Esophagus squamous epithelium (tissue), 5 donors: ENCODE data around the gene ANO4. TPM values are rescaled to one million over a fixed set of nuclear protein-coding genes. Genes with fewer than 3 reads are reported as not detected.

Experiments used
- DNase-seq: peaks from one replicate; lab custom pipeline; 2025; lab: John Stamatoyannopoulos, UW
- H3K27ac ChIP-seq, 4 donors: fragments of 200-600 bp; sonication (generic); one replicate each; pipeline ENCODE4 v1.5.1; 2016 to 2019; ENCODE audit warnings: mild to moderate bottlenecking in 1 of 4
- H3K27me3 ChIP-seq, 4 donors: fragments of 200-600 bp; sonication (generic); 1 replicate in 3 of 4; 2 replicates in 1 of 4; pipeline versions ENCODE4 v1.5.1 to v1.6.0; 2017 to 2021; ENCODE audit warnings: antibody characterized with exemption in 1 of 4
- H3K36me3 ChIP-seq, 3 donors: fragments of 200-600 bp; sonication (generic); one replicate each; pipeline ENCODE4 v1.5.1; 2016 to 2019
- H3K4me1 ChIP-seq, 3 donors: fragments of 200-600 bp; sonication (generic); one replicate each; pipeline ENCODE4 v1.5.1; 2017 to 2019
- H3K4me3 ChIP-seq, 4 donors: fragments of 200-600 bp; sonication (generic); 1 replicate in 3 of 4; 2 replicates in 1 of 4; pipeline ENCODE4 v1.5.1; 2016 to 2019; ENCODE audit warnings: mild to moderate bottlenecking in 2 of 4, moderate library complexity in 1 of 4
- H3K9me3 ChIP-seq, 3 donors: fragments of 200-600 bp; sonication (generic); one replicate each; pipeline ENCODE4 v1.5.1; 2016 to 2019
- POLR2A ChIP-seq, 4 donors: fragments of 450-650 bp; IDR thresholded peaks; one replicate each; pipeline ENCODE4 v1.6.1; 2017; ENCODE audit warnings: antibody characterized with exemption in 4 of 4, mild to moderate bottlenecking in 4 of 4, moderate library complexity in 3 of 4
- WGBS, 2 donors: methylation state at CpG; one replicate each; pipeline ENCODE4 v1.1.5; 2018; 5-methylcytosine and 5-hydroxymethylcytosine counted together
- intact Hi-C: fragments of 100-400 bp; cut with DNase I; formaldehyde crosslinking; loops from one replicate; pipeline ENCODE4 v1.15.0; 2022
- total RNA-seq, 4 donors: library from RNA; depleted of rRNA; stranded (reverse); fragments of >200 nt; gene quantifications; one replicate each; pipeline ENCODE4 v1.1.0, GENCODE V29; 2016
- TF ChIP-seq, protein P1 (sequence below), 6 experiments: fragments of 450-650 bp in 4 of 6; fragments of 200-600 bp in 2 of 6; sonication (generic) in 2 of 6; IDR thresholded peaks; one replicate each; pipeline ENCODE4 v1.5.1; 2016 to 2019; ENCODE audit warnings: antibody characterized with exemption in 6 of 6, mild to moderate bottlenecking in 4 of 6, moderate library complexity in 4 of 6
- donor health status: DM: yes; HTN: yes; CAD: no.

ANO4 gene
- total RNA-seq, 4 donors from 2014 or later: 0.09 TPM; not detected in 3

- no peak overlapping the region for H3K4me3 ChIP-seq
- H3K36me3 ChIP-seq: no peaks in the 10 kb centered on the region
- H3K9me3 ChIP-seq: no peaks in the 10 kb centered on the region
- H3K27ac ChIP-seq: no peak overlapping the region
- 63 to 81% methylated on average over 3 of the region's 3 CpGs for WGBS, 2 donors
- peaks cover 0 to 17% (median 0%) of the 10 kb centered on the region in 4 donors for H3K27me3 ChIP-seq
- intact Hi-C loops: no loop called here
- DNase-seq: no peak
- TF ChIP-seq POLR2A (IDR thresholded peaks at IDR 0.05): no peak
- TF ChIP-seq, protein P1, sequence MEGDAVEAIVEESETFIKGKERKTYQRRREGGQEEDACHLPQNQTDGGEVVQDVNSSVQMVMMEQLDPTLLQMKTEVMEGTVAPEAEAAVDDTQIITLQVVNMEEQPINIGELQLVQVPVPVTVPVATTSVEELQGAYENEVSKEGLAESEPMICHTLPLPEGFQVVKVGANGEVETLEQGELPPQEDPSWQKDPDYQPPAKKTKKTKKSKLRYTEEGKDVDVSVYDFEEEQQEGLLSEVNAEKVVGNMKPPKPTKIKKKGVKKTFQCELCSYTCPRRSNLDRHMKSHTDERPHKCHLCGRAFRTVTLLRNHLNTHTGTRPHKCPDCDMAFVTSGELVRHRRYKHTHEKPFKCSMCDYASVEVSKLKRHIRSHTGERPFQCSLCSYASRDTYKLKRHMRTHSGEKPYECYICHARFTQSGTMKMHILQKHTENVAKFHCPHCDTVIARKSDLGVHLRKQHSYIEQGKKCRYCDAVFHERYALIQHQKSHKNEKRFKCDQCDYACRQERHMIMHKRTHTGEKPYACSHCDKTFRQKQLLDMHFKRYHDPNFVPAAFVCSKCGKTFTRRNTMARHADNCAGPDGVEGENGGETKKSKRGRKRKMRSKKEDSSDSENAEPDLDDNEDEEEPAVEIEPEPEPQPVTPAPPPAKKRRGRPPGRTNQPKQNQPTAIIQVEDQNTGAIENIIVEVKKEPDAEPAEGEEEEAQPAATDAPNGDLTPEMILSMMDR (IDR thresholded peaks at IDR 0.05): no peak
- H3K4me1 ChIP-seq: no peaks in the 10 kb centered on the region
Measured at GRCh38 chr12:100796621-100797020, 2.0 kb downstream of the ANO4 start.

DNA sequence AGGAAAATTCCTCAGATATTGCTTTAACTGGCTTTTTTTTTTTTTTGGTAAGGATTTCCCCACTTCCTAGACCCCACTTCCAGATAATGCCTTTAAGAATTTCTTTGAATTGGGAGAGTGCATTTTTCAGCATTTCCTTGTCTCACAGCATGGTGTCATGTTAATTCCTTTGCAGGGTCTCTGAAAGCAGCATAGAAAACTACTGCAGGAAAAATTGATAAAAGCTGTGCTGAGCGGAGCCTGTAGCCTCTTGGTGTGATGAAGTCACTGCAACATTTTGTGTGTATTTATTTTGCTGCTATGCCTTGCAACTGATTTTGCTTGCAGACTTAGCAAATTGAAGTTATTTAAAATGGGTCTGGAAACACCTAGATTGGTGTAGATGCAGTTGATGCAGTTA, 2.7 kb downstream of the ANO4 start:
- H3K27me3 ChIP-seq: peaks cover 0 to 17% (median 0%) of the 10 kb centered on the region in 4 donors
- no peaks in the 10 kb centered on the region for H3K9me3 ChIP-seq
- 33 to 50% methylated on average over 1 of the region's 1 CpG for WGBS, 2 donors
- no peak overlapping the region for H3K4me3 ChIP-seq
- H3K36me3 ChIP-seq: no peaks in the 10 kb centered on the region
- no peak overlapping the region for H3K27ac ChIP-seq
- no peak for DNase-seq
- H3K4me1 ChIP-seq: no peaks in the 10 kb centered on the region
- TF ChIP-seq, protein P1 (IDR thresholded peaks at IDR 0.05): no peak
- TF ChIP-seq POLR2A (IDR thresholded peaks at IDR 0.05): no peak
- intact Hi-C loops: no loop called here

GRCh38 chr12:100797786-100798185, 3.2 kb downstream of the ANO4 start:
- peaks cover 0 to 17% (median 0%) of the 10 kb centered on the region in 4 donors for H3K27me3 ChIP-seq
- no peak overlapping the region for H3K4me3 ChIP-seq
- no peaks in the 10 kb centered on the region for H3K36me3 ChIP-seq
- no peak overlapping the region for H3K27ac ChIP-seq
- TF ChIP-seq, protein P1 (IDR thresholded peaks at IDR 0.05): no peak
- TF ChIP-seq POLR2A (IDR thresholded peaks at IDR 0.05): no peak
- no peaks in the 10 kb centered on the region for H3K4me1 ChIP-seq
- DNase-seq: no peak
- no peaks in the 10 kb centered on the region for H3K9me3 ChIP-seq
- intact Hi-C loops: no loop called here

DNA sequence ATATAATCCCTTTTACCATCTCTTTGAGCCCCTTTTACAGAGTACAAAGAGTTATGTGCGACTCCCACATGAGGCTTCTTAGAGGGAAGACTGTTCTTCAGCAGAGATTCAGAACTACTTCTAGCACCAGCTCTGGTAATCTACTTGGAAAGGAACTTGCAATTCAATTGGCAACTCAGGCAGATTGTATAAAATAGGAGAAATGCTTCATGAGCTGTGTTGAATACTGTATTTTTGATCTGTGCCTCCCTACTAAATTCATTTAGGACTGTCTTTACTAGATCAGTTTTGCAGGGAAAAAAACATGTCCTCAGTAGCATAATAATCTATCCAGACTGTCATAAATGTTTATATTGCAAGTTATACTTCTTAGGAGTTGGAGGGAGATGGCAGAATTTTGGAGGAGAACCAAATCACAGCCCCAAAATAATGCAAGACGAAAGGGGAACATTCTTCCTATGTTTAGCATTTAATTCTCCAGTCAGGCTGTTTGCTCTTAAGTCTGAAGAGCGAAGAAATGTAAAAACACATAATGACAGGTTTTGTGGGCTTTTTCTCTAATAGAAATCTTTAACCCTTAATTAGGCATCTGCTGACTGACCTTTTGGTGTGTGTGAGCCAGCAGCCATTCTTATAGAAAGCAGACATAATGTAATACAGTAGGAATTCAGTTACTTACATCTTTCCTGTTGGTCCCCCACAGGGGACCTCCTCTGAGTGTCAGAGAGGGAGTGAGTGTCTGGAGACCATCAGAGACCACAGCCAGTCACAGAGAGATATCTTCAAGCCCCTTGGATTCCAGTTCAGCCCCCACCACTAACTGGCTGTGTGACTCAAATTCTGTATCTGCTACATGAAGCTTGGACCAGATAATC, 3.9 kb downstream of the ANO4 start:
- intact Hi-C loops: no loop called here
- TF ChIP-seq, protein P1 (IDR thresholded peaks at IDR 0.05): no peak
- no peak for TF ChIP-seq POLR2A (IDR thresholded peaks at IDR 0.05)
- H3K27me3 ChIP-seq: peaks cover 0 to 17% (median 0%) of the 10 kb centered on the region in 4 donors
- H3K4me1 ChIP-seq: no peaks in the 10 kb centered on the region
- H3K27ac ChIP-seq: no peak overlapping the region
- WGBS, 2 donors: 46 to 56% methylated on average over 3 of the region's 3 CpGs
- H3K4me3 ChIP-seq: no peak overlapping the region
- H3K9me3 ChIP-seq: no peaks in the 10 kb centered on the region
- DNase-seq: no peak
- no peaks in the 10 kb centered on the region for H3K36me3 ChIP-seq

DNA sequence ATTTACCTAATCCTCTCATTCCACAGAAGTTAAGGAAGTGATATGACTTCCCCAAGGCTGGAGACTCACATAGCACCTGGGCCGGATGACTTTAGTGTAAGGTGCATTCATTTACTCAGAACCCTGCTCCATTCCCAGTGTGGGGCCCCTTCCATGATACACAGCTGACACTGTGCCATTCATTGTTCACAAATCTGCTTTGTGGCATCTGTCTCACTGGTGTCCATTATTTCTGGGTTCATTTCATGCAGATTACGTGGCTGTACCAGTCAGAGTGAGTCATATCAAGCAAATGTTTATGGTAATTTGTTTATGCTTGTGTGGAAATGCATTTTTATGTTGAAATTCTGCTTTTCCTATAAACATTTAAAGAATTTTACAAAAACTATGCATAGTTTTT, 5.2 kb downstream of the ANO4 start:
- no peak for DNase-seq
- Histone ChIP-seq H3K36me3 (no peaks in the 10 kb centered on the region), H3K4me1 (no peaks in the 10 kb centered on the region), H3K9me3 (no peaks in the 10 kb centered on the region), H3K4me3 (no peak overlapping the region), H3K27ac (no peak overlapping the region), H3K27me3 (peaks cover 0 to 7% (median 0%) of the 10 kb centered on the region in 4 donors)
- TF ChIP-seq POLR2A (IDR thresholded peaks at IDR 0.05): no peak
- TF ChIP-seq, protein P1 (IDR thresholded peaks at IDR 0.05): no peak
- intact Hi-C loops: no loop called here
- 45 to 64% methylated on average over 2 of the region's 2 CpGs for WGBS, 2 donors
